ENCODE results near the gene IDH1. TPM values are rescaled to one million over a fixed set of nuclear protein-coding genes. Genes with fewer than 3 reads are reported as not detected.

IDH1 gene
- total RNA-seq, 1 experiment from 2014 or later, result 50.2 TPM

DNA sequence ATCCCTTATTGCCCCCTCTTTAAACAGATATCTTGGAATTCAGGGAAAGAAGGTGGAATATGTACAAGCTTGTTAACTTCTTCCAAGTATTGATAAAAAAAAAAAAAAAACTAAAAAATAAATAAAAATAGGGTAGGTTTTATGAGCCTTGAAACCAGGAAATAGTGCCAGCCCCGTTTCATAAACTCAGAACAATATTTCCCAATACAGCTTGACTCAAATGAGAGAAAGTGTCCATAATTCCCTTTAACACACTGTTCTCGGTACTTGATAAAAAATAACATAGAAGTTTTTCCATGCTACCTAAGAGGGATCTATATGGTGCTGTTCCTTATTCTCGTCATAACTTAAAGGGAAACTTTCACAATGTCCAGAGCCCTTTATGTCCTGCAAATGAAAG is 47.1 kb downstream of the IDH1 start:
- BruUV-seq (replicated peaks), result no TSS peak
- H3K4me1 Mint-ChIP-seq (ENCODE audit: insufficient read depth, unreplicated experiment), result no peaks in the 10 kb centered on the region
- CTCF ChIA-PET, result interaction anchor here (3.3 kb wide), 1 partner anchor 32 kb away, joined by 19 read pairs; no protein-coding TSS in a partner anchor
- no peak overlapping the region for H3K4me3 Mint-ChIP-seq (ENCODE audit: unreplicated experiment)
- POLR2A ChIA-PET, result interaction anchor here (0.6 kb wide), 1 partner anchor 30 kb away, joined by 3 read pairs; no protein-coding TSS in a partner anchor
- intact Hi-C loops (cut with micrococcal nuclease), result no loop called here
- no peaks in the 10 kb centered on the region for H3K9me3 Mint-ChIP-seq (ENCODE audit: unreplicated experiment)
- H3K27ac Mint-ChIP-seq (ENCODE audit: low read depth, unreplicated experiment), result no peak overlapping the region
- H3K36me3 Mint-ChIP-seq (ENCODE audit: insufficient read depth, unreplicated experiment), result no peaks in the 10 kb centered on the region
- TF ChIP-seq, protein P1, sequence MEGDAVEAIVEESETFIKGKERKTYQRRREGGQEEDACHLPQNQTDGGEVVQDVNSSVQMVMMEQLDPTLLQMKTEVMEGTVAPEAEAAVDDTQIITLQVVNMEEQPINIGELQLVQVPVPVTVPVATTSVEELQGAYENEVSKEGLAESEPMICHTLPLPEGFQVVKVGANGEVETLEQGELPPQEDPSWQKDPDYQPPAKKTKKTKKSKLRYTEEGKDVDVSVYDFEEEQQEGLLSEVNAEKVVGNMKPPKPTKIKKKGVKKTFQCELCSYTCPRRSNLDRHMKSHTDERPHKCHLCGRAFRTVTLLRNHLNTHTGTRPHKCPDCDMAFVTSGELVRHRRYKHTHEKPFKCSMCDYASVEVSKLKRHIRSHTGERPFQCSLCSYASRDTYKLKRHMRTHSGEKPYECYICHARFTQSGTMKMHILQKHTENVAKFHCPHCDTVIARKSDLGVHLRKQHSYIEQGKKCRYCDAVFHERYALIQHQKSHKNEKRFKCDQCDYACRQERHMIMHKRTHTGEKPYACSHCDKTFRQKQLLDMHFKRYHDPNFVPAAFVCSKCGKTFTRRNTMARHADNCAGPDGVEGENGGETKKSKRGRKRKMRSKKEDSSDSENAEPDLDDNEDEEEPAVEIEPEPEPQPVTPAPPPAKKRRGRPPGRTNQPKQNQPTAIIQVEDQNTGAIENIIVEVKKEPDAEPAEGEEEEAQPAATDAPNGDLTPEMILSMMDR (IDR thresholded peaks at IDR 0.05; ENCODE audit: unreplicated experiment), result no peak
- no peaks in the 10 kb centered on the region for H3K27me3 Mint-ChIP-seq (ENCODE audit: insufficient read depth, unreplicated experiment)
- DNase-seq (ENCODE audit: unreplicated experiment), result no peak

DNA sequence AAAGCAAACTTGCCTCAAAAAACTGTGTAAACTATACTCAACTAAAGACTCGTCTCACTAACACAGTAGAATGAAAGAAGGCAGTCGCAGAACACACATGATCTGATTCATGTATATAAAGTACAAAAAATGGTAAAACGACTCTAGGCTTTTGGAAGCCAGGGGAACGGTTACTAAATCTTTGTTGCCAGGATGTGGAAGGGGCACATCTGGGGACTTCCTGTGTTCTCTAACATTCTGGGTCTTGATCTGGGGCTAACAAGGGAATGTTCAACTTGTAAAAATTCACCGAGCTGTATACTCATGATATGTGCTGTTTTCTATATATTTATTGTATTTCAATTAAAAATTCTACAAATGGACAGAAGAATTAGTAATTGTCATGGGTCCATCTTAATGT is 50.7 kb downstream of the IDH1 start:
- ChIA-PET POLR2A (no interaction called here), CTCF (interaction anchor here (0.6 kb wide), 2 partner anchors 115 to 451 kb away, joined by 3 read pairs; no protein-coding TSS in a partner anchor)
- H3K27me3 Mint-ChIP-seq (ENCODE audit: insufficient read depth, unreplicated experiment), result no peaks in the 10 kb centered on the region
- no peak for DNase-seq (ENCODE audit: unreplicated experiment)
- no peaks in the 10 kb centered on the region for H3K36me3 Mint-ChIP-seq (ENCODE audit: insufficient read depth, unreplicated experiment)
- intact Hi-C loops (cut with micrococcal nuclease), result no loop called here
- H3K4me3 Mint-ChIP-seq (ENCODE audit: unreplicated experiment), result no peak overlapping the region
- H3K9me3 Mint-ChIP-seq (ENCODE audit: unreplicated experiment), result no peaks in the 10 kb centered on the region
- no peaks in the 10 kb centered on the region for H3K4me1 Mint-ChIP-seq (ENCODE audit: insufficient read depth, unreplicated experiment)
- TF ChIP-seq, protein P1 (IDR thresholded peaks at IDR 0.05; ENCODE audit: unreplicated experiment), result no peak
- BruUV-seq (replicated peaks), result no TSS peak
- H3K27ac Mint-ChIP-seq (ENCODE audit: low read depth, unreplicated experiment), result no peak overlapping the region

DNA sequence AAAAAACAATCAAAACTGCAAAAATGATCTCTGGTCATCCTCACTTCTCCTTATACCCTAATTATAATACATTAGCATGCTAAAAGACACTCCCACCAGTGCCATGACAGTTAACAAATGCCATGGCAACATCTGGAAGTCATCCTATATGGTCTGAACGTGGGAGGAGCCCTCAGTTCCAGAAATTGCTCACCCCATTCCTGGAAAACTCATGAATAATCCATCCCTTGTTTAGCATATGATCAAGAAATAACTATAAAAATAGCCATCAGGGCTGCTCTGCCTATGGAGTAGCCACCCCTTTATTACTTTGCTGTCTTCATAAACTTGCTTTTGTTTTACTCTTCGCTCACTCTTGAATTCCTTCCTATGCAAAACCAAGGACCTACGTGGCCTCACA is 59.3 kb downstream of the IDH1 start:
- TF ChIP-seq, protein P1 (IDR thresholded peaks at IDR 0.05; ENCODE audit: unreplicated experiment), result no peak
- ChIA-PET CTCF (no interaction called here), POLR2A (no interaction called here)
- Mint-ChIP-seq H3K4me1 (ENCODE audit: insufficient read depth, unreplicated experiment) (no peaks in the 10 kb centered on the region), H3K27ac (ENCODE audit: low read depth, unreplicated experiment) (no peak overlapping the region), H3K4me3 (ENCODE audit: unreplicated experiment) (no peak overlapping the region), H3K36me3 (ENCODE audit: insufficient read depth, unreplicated experiment) (no peaks in the 10 kb centered on the region), H3K9me3 (ENCODE audit: unreplicated experiment) (no peaks in the 10 kb centered on the region), H3K27me3 (ENCODE audit: insufficient read depth, unreplicated experiment) (no peaks in the 10 kb centered on the region)
- DNase-seq (ENCODE audit: unreplicated experiment), result no peak
- intact Hi-C loops (cut with micrococcal nuclease), result no loop called here
- BruUV-seq (replicated peaks), result no TSS peak

DNA sequence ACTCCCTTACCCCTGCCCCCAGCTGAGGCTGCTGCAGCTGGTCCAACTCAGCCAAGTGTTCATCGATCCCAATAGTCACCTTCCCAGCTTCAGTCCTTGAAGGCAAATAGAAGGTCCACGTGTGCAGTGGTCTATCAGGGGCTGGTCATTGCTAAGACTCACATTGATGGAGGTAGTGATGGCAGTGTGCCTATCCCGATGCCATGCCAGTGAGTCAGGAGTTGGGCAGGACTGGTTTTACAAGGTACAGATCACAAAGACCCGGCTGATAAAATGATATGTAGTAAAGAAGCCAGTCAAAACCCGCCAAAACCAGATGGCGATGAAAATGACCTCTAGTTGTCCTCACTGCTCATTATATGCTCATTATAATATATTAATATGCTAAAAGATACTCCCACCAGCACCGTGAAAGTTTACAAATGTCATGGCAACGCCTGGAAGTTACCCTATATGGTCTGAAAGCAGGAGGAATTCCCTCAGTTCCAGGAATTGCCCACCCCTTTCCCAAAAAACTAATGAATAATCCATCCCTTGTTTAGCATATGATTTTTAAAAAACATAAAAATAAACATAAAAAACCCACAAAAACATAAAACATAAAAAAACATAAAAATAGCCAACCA is 62.1 kb downstream of the IDH1 start:
- POLR2A ChIA-PET, result interaction anchor here (2.0 kb wide), 1 partner anchor 42 kb away, joined by 5 read pairs; no protein-coding TSS in a partner anchor
- H3K9me3 Mint-ChIP-seq (ENCODE audit: unreplicated experiment), result no peaks in the 10 kb centered on the region
- no peak for DNase-seq (ENCODE audit: unreplicated experiment)
- H3K27me3 Mint-ChIP-seq (ENCODE audit: insufficient read depth, unreplicated experiment), result no peaks in the 10 kb centered on the region
- no TSS peak for BruUV-seq (replicated peaks)
- H3K4me3 Mint-ChIP-seq (ENCODE audit: unreplicated experiment), result no peak overlapping the region
- TF ChIP-seq, protein P1 (IDR thresholded peaks at IDR 0.05; ENCODE audit: unreplicated experiment), result no peak
- intact Hi-C loops (cut with micrococcal nuclease), result no loop called here
- no peaks in the 10 kb centered on the region for H3K4me1 Mint-ChIP-seq (ENCODE audit: insufficient read depth, unreplicated experiment)
- no peaks in the 10 kb centered on the region for H3K36me3 Mint-ChIP-seq (ENCODE audit: insufficient read depth, unreplicated experiment)
- H3K27ac Mint-ChIP-seq (ENCODE audit: low read depth, unreplicated experiment), result no peak overlapping the region
- CTCF ChIA-PET, result interaction anchor here (0.7 to 1.4 kb wide), 4 partner anchors 8 to 893 kb away, joined by 3 to 11 read pairs (median 3); no protein-coding TSS in a partner anchor
